Endothelial cell (in vitro differentiated cells): ENCODE measurements around the gene SAG. TPM values are rescaled to one million over a fixed set of nuclear protein-coding genes. Genes with fewer than 3 reads are reported as not detected.

Experiments
- DNase-seq: peaks from one replicate; pipeline ENCODE4 v3.0.0; 2021; ENCODE audit warnings: low spot score
- H3K27ac Mint-ChIP-seq: one replicate; pipeline ENCODE4 v1.8.0; 2021; ENCODE audit warnings: mixed read lengths, inconsistent platforms; ENCODE audit not compliant: unreplicated experiment
- H3K27me3 Mint-ChIP-seq: one replicate; pipeline ENCODE4 v1.8.0; 2021; ENCODE audit warnings: mild to moderate bottlenecking, moderate library complexity, mixed read lengths, inconsistent platforms; ENCODE audit not compliant: unreplicated experiment
- H3K36me3 Mint-ChIP-seq: one replicate; pipeline ENCODE4 v1.8.0; 2021; ENCODE audit warnings: mild to moderate bottlenecking, low read depth, mixed read lengths, inconsistent platforms; ENCODE audit not compliant: unreplicated experiment
- H3K4me1 Mint-ChIP-seq: one replicate; pipeline ENCODE4 v1.8.0; 2021; ENCODE audit warnings: mild to moderate bottlenecking, mixed read lengths, inconsistent platforms; ENCODE audit not compliant: unreplicated experiment
- H3K4me3 Mint-ChIP-seq: one replicate; pipeline ENCODE4 v1.8.0; 2021; ENCODE audit warnings: mild to moderate bottlenecking, mixed read lengths, inconsistent platforms; ENCODE audit not compliant: unreplicated experiment
- H3K9me3 Mint-ChIP-seq: one replicate; pipeline ENCODE4 v1.8.0; 2021; ENCODE audit warnings: mixed read lengths, inconsistent platforms; ENCODE audit not compliant: unreplicated experiment
- CTCF ChIP-seq: fragments of 200-600 bp; sonication (generic); IDR thresholded peaks from one replicate; pipeline ENCODE4 v1.5.0; 2021; ENCODE audit warnings: antibody characterized with exemption; ENCODE audit not compliant: unreplicated experiment
- total RNA-seq: library from RNA; stranded (reverse); fragmentation: NEBNext Ultra II Directional; extraction: Animal tissue kit (Norgen Biotek cat#: 25700); gene quantifications from one replicate; pipeline ENCODE4 v1.2.1, GENCODE V29; 2021; ENCODE audit not compliant: unreplicated experiment

SAG gene
- total RNA-seq, 1 donor from 2014 or later, result not detected

- no peaks in the 10 kb centered on the region for H3K36me3 Mint-ChIP-seq
- H3K9me3 Mint-ChIP-seq, result no peaks in the 10 kb centered on the region
- no peak for DNase-seq
- peaks cover 1% of the 10 kb centered on the region for H3K27me3 Mint-ChIP-seq
- no peaks in the 10 kb centered on the region for H3K4me1 Mint-ChIP-seq
- no peak overlapping the region for H3K27ac Mint-ChIP-seq
- H3K4me3 Mint-ChIP-seq, result no peak overlapping the region
- TF ChIP-seq CTCF, result no peak
These were observed 38.8 kb downstream of the SAG start for GRCh38 chr2:233346376-233346775.

GRCh38 chr2:233346930-233347329 lies 39.3 kb downstream of the SAG start:
- H3K36me3 Mint-ChIP-seq, result no peaks in the 10 kb centered on the region
- no peak for TF ChIP-seq CTCF
- no peak overlapping the region for H3K27ac Mint-ChIP-seq
- H3K4me3 Mint-ChIP-seq, result no peak overlapping the region
- H3K4me1 Mint-ChIP-seq, result no peaks in the 10 kb centered on the region
- H3K9me3 Mint-ChIP-seq, result no peaks in the 10 kb centered on the region
- peaks cover 1% of the 10 kb centered on the region for H3K27me3 Mint-ChIP-seq
- DNase-seq, result no peak

GRCh38 chr2:233349005-233349998 lies 41.7 kb downstream of the SAG start:
- no peak for TF ChIP-seq CTCF
- no peaks in the 10 kb centered on the region for H3K36me3 Mint-ChIP-seq
- peaks cover 8% of the 10 kb centered on the region for H3K27me3 Mint-ChIP-seq
- peaks cover 7% of the 10 kb centered on the region for H3K4me1 Mint-ChIP-seq
- no peak overlapping the region for H3K4me3 Mint-ChIP-seq
- no peak for DNase-seq
- peaks cover 6% of the 10 kb centered on the region for H3K9me3 Mint-ChIP-seq
- no peak overlapping the region for H3K27ac Mint-ChIP-seq

- Mint-ChIP-seq H3K36me3 (peaks cover 5% of the 10 kb centered on the region), H3K4me3 (no peak overlapping the region), H3K27ac (no peak overlapping the region), H3K4me1 (peaks cover 11% of the 10 kb centered on the region), H3K27me3 (peaks cover 8% of the 10 kb centered on the region), H3K9me3 (peaks cover 6% of the 10 kb centered on the region)
- no peak for DNase-seq
- no peak for TF ChIP-seq CTCF
These were observed 43.1 kb downstream of the SAG start for GRCh38 chr2:233350708-233351107.

- peaks cover 12% of the 10 kb centered on the region for H3K27me3 Mint-ChIP-seq
- H3K4me1 Mint-ChIP-seq, result peaks cover 11% of the 10 kb centered on the region
- peaks cover 5% of the 10 kb centered on the region for H3K36me3 Mint-ChIP-seq
- H3K4me3 Mint-ChIP-seq, result no peak overlapping the region
- TF ChIP-seq CTCF, result no peak
- no peak for DNase-seq
- H3K9me3 Mint-ChIP-seq, result peaks cover 6% of the 10 kb centered on the region
- H3K27ac Mint-ChIP-seq, result no peak overlapping the region
These were observed 43.8 kb downstream of the SAG start for GRCh38 chr2:233351423-233351822.
